Measurements from ENCODE around the gene ACSF2.

GRCh38 chr17:50422738-50423137 lies 3.3 kb upstream of the ACSF2 start:
- TF ChIP-seq POLR2A (IDR thresholded peaks at IDR 0.05; ENCODE audit: low read length) (no peak), GATA1 (IDR thresholded peaks at IDR 0.05; ENCODE audit: low read depth, low read length) (no peak)

All from erythroblast (primary cell).